ENCODE measurements around the gene LPGAT1.
"Not testable (repeated sequence)": the region's sequence is repeated elsewhere in the genome, so short reads cannot be mapped to it uniquely, and the experiment has no call there.

The LPGAT1 gene

GRCh38 chr1:211705467-211706091 lies 125.0 kb downstream of the LPGAT1 start:
- no peak overlapping the region for H3K4me3 ChIP-seq (ENCODE audit: low read depth, low read length)

- no peak overlapping the region for H3K4me3 ChIP-seq (ENCODE audit: low read depth, low read length)
These were observed 126.0 kb downstream of the LPGAT1 start for GRCh38 chr1:211704543-211704942.

- H3K4me3 ChIP-seq (ENCODE audit: low read depth, low read length), result no peak overlapping the region
These were observed 126.6 kb downstream of the LPGAT1 start for GRCh38 chr1:211703812-211704537.

GRCh38 chr1:211701733-211702132 lies 128.8 kb downstream of the LPGAT1 start:
- H3K4me3 ChIP-seq (ENCODE audit: low read depth, low read length), result no peak overlapping the region

GRCh38 chr1:211699059-211699458 lies 131.5 kb downstream of the LPGAT1 start:
- H3K4me3 ChIP-seq (ENCODE audit: low read depth, low read length), result peak overlapping the region; percentile 43

GRCh38 chr1:211698161-211699026 lies 132.2 kb downstream of the LPGAT1 start:
- peak overlapping the region; percentile 43 for H3K4me3 ChIP-seq (ENCODE audit: low read depth, low read length)

- no peak overlapping the region for H3K4me3 ChIP-seq (ENCODE audit: low read depth, low read length)
These were observed 133.2 kb downstream of the LPGAT1 start for GRCh38 chr1:211697356-211697755.

GRCh38 chr1:211695135-211695816 lies 135.3 kb downstream of the LPGAT1 start:
- H3K4me3 ChIP-seq (ENCODE audit: low read depth, low read length), result no peak overlapping the region

- not testable (repeated sequence) for H3K4me3 ChIP-seq (ENCODE audit: low read depth, low read length)
These were observed 136.7 kb downstream of the LPGAT1 start for GRCh38 chr1:211693911-211694310.
